ENCODE results near the gene TBC1D2B.

The TBC1D2B gene

DNA sequence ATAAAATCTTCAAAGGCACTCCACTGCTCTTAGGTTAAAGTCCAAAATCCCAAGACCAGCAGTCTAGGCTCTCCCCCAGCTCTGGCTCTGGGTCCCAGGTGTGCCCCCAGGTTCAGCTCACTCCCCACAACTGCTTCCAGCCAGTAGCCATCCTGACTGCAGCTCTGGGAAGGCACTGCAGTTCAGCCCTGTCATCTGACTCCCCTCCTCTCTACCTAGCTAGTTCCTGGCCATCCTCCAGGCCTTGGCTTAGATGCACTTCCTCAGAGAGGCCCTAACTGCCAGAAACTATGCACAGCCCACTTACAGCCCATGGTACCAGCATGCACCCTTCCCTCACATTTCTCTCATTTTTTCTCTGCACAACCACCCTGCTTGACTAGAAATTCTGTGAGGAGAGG, 25.5 kb downstream of the TBC1D2B start:
- DNase-seq (ENCODE audit: low read depth): no peak
- TF ChIP-seq, protein P1, sequence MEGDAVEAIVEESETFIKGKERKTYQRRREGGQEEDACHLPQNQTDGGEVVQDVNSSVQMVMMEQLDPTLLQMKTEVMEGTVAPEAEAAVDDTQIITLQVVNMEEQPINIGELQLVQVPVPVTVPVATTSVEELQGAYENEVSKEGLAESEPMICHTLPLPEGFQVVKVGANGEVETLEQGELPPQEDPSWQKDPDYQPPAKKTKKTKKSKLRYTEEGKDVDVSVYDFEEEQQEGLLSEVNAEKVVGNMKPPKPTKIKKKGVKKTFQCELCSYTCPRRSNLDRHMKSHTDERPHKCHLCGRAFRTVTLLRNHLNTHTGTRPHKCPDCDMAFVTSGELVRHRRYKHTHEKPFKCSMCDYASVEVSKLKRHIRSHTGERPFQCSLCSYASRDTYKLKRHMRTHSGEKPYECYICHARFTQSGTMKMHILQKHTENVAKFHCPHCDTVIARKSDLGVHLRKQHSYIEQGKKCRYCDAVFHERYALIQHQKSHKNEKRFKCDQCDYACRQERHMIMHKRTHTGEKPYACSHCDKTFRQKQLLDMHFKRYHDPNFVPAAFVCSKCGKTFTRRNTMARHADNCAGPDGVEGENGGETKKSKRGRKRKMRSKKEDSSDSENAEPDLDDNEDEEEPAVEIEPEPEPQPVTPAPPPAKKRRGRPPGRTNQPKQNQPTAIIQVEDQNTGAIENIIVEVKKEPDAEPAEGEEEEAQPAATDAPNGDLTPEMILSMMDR (conservative IDR thresholded peaks at IDR 0.05; ENCODE audit: low read length): no peak
- H3K4me3 ChIP-seq (ENCODE audit: low read length): no peak overlapping the region

DNA sequence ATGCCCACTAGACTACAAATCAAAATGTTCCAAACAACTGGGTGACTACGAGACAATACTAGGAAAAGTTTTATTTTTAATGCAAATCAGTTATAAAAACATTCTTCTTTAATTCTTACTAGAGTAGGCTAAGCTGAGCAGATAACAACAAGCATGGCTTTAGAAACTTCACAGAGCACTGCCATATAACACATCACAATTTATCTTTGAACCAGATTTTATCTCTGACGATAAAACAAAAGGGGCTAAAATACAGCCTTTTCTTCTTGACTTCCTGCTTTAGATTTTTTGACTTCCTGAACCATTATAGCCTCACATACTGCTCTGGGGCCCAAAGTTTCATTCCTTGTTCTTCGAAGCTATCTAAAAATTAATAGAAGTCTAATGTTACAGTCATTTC, 25.9 kb downstream of the TBC1D2B start:
- TF ChIP-seq, protein P1 (conservative IDR thresholded peaks at IDR 0.05; ENCODE audit: low read length): no peak
- H3K4me3 ChIP-seq (ENCODE audit: low read length): no peak overlapping the region

DNA sequence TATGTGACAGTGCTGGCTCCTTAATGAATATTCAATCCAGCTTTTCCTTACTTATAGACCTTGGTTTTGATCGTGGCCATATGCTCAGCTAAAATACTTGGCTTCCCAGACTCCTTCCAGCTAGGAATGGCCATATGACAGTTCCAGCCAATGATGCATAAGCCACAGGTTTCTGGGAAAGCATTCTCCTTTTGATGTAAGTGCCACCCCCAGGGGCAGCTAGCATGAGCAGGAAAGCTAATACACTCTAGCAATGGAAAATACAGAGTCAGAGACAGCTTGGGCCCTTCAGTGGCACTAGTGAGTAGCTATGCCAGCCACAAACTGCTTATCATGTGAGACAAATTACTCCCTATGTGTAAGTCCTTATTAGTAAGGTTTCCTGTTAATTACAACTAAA, 26.7 kb downstream of the TBC1D2B start:
- TF ChIP-seq, protein P1 (conservative IDR thresholded peaks at IDR 0.05; ENCODE audit: low read length): no peak
- no peak overlapping the region for H3K4me3 ChIP-seq (ENCODE audit: low read length)
- DNase-seq (ENCODE audit: low read depth): peak; percentile 55

More for the DNA sequence above, 25.9 kb downstream of the TBC1D2B start:
- no peak for DNase-seq (ENCODE audit: low read depth)

DNA sequence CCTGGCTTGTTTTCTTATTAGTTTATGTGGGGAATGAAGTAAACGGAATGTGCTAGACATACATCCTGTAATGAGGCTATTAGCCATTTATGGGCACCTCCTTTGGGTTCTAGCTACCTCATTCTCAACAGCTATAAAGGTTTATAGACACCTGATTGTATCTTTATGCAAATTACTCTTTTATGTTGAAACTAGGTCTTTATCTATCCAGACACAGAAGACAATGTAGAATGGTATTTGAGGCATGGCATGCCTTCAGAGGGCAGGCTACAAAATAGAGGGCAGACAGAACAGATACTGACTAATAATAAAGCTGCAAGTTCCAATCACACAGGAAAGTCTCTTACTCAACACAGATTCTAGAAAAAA, 27.1 kb downstream of the TBC1D2B start:
- H3K4me3 ChIP-seq (ENCODE audit: low read length): no peak overlapping the region
- TF ChIP-seq, protein P1 (conservative IDR thresholded peaks at IDR 0.05; ENCODE audit: low read length): no peak
- DNase-seq (ENCODE audit: low read depth): peak; percentile 49

DNA sequence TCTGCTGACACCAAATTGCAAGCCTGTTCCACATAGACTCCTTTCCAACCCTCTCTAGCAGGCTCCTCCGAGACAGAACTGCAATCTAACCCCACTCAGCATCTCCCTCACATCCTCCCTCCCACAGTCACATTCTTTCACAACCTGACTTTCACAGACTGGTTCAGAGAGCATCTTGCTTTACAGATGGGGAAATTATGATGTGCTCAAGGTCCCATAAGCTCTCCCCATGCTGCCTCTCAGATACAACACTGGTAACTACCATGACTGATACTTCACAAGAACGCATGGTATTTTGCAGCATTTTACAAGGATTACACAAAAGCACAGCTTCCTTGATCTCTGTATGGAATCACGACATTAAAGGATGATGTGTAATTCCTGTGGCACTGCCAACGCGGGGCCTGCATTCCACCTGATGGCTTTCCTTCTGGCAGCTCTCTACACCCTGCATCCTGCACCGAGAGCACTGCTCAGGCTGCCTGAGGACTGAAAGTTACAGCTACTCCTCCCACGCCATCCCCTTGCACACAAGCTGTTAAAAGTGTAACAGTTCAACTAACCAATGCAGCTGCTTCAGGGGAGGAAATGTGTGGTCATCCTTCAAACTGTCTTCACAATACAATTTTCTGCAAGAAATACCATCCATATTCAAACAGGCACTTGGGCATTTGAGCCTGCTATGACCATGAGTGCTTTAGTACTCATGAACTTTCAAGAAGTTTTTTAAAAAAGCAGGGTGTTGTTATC, 27.6 kb downstream of the TBC1D2B start:
- peak; percentile 99 for DNase-seq (ENCODE audit: low read depth)
- no peak overlapping the region for H3K4me3 ChIP-seq (ENCODE audit: low read length)
- TF ChIP-seq, protein P1 (conservative IDR thresholded peaks at IDR 0.05; ENCODE audit: low read length): no peak

DNA sequence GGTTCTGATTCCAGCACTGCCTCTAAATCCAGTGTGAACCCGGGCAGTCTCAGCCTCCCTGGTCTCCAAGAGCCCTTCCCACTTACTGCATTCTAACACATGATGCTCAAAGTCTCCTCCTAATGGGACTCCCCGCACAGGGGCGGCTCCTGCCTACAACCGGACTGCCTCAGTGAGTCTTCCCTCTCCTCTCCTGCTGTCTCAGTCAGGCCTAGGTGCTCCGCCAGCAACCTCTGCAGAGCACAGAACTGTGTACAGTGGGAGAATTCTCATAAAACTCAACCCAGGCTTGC, 28.9 kb downstream of the TBC1D2B start:
- H3K4me3 ChIP-seq (ENCODE audit: low read length): no peak overlapping the region
- no peak for DNase-seq (ENCODE audit: low read depth)
- TF ChIP-seq, protein P1 (conservative IDR thresholded peaks at IDR 0.05; ENCODE audit: low read length): no peak

DNA sequence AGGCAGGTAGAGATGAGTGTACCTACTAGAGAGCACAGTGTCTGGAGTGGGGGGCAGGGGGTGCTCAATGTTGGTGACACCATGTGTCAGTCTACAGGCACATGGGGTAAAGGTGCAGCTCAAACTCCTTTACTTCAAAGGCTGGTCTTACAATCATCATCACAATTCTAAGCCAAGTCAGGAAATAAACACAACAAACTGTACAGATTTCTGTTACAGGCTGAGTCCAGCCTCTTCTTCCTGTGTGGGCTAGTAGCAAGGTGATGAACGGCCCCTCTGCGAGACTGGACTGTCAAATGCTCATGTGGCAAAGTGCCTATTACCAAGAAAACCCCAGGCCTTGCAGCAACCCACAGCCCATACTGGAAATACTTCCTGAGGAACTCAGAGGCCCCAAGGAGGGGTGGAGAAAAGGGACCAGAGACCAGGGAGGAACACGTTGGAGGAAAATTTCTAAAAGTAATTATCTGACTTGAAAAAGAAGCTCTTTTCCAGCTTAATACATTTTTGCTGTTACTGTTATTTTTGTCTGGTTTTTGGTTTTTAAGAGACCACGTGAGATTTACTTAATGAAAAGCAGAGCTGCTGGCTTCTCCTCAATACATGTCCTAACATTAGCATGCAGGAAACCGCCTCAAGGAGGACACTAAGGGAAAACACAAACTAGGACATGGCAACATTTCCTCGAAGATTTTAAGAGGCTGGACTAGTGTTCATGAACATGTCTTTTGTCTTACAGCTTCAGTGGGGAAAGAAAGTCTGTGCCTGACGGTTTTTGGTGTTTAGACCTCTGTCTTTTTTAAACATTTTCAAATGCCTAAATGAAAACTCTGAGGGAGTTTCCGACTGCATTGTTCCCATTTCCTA, 29.5 kb downstream of the TBC1D2B start:
- peak; percentile 93 for DNase-seq (ENCODE audit: low read depth)
- TF ChIP-seq, protein P1 (conservative IDR thresholded peaks at IDR 0.05; ENCODE audit: low read length): peak; percentile 27
- no peak overlapping the region for H3K4me3 ChIP-seq (ENCODE audit: low read length)
